ENCODE data around the gene TRMT2A.

DNA sequence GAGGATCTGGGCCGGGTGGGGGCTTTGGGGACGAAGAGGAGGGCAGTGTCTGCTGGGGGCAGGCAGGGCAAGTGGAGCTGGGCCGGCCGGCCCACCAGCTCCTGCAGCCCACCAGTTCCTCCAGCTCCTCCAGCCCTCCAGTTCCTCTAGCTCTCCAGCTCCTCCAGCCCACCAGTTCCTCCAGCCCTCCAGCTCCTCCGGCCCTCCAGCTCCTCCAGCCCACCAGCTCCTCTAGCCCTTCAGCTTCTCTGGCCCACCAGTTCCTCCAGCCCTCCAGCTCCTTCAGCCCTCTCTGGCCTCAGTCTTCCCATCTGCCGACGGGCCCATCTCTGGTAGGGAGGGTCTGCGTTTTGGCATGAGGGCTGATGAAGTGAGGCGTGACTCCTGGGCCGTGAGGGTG is 43.0 kb upstream of the TRMT2A start:
- TF ChIP-seq ZNF768 (tag by site-specific recombination; IDR thresholded peaks at IDR 0.05) (no peak), CTCF (tag by site-specific recombination; IDR thresholded peaks at IDR 0.05) (no peak)

Data from HEK293 (cell line).